H1 (cell line): ENCODE results near the gene PSMD7. TPM values are rescaled to one million over a fixed set of nuclear protein-coding genes. Genes with fewer than 3 reads are reported as not detected.
"Not testable (repeated sequence)": the region's sequence is repeated elsewhere in the genome, so short reads cannot be mapped to it uniquely, and the experiment has no call there.

Experiments used
- CTCF ChIA-PET: fragments of 300-600 bp; sonication (Branson Sonifier 250); formaldehyde crosslinking; loops from one replicate; lab custom pipeline; 2021; ENCODE audit not compliant: partially characterized antibody; lab: Charles Lee
- POLR2A ChIA-PET: fragments of 300-600 bp; sonication (Branson Sonifier 250); formaldehyde crosslinking; loops from one replicate; lab custom pipeline; 2021; ENCODE audit warnings: inconsistent platforms; ENCODE audit not compliant: partially characterized antibody; lab: Charles Lee
- DNase-seq, 2 experiments: peaks; one replicate each; pipeline versions ENCODE4 v3.0.0 to v3.0.0-alpha.2; 2010 to 2022; ENCODE audit warnings: low spot score in 2 of 2, low read depth in 1 of 2, mixed read lengths in 1 of 2
- FAIRE-seq: peaks from 2 replicates; lab custom pipeline; 2011; peaks lifted over from hg19 to GRCh38; lab: Jason Lieb, UNC
- H2AFZ ChIP-seq: 2 replicates; pipeline ENCODE4 v1.8.1; 2012; ENCODE audit warnings: low read length, inconsistent platforms
- H2AK5ac ChIP-seq: 2 replicates; pipeline ENCODE4 v1.6.1; 2013; ENCODE audit warnings: low read depth, low read length
- H2BK120ac ChIP-seq: replicated peaks from 2 replicates; pipeline ENCODE3; 2013; ENCODE audit warnings: low read depth, low read length, inconsistent platforms
- H2BK12ac ChIP-seq: 2 replicates; pipeline ENCODE4 v1.6.1; 2013; ENCODE audit warnings: low read depth, low read length
- H2BK15ac ChIP-seq: 2 replicates; pipeline ENCODE4 v1.6.1; 2013; ENCODE audit warnings: low read length
- H2BK20ac ChIP-seq: 2 replicates; pipeline ENCODE4 v1.6.1; 2013; ENCODE audit warnings: low read length
- H2BK5ac ChIP-seq: 2 replicates; pipeline ENCODE4 v1.6.1; 2013; ENCODE audit warnings: low read depth, low read length
- H3K14ac ChIP-seq: 2 replicates; pipeline ENCODE4 v1.6.1; 2013; ENCODE audit warnings: inconsistent platforms; ENCODE audit not compliant: insufficient read length
- H3K18ac ChIP-seq: 2 replicates; pipeline ENCODE4 v1.6.1; 2013; ENCODE audit warnings: low read length; ENCODE audit errors: extremely low read depth
- H3K23ac ChIP-seq: 2 replicates; pipeline ENCODE4 v1.6.1; 2013; ENCODE audit warnings: inconsistent platforms; ENCODE audit not compliant: insufficient read length
- H3K23me2 ChIP-seq: 2 replicates; pipeline ENCODE4 v1.6.1; 2013; ENCODE audit warnings: low read depth, low read length
- H3K27ac ChIP-seq: 2 replicates; pipeline ENCODE4 v1.6.1; 2011; ENCODE audit warnings: low read depth, low read length, inconsistent platforms
- H3K27me3 ChIP-seq, 4 experiments: replicated peaks in 1 of 4; 1 replicate in 1 of 4; 2 replicates in 3 of 4; pipeline versions ENCODE4 v1.6.1 to v1.8.1; 2011 to 2013; ENCODE audit warnings: low read length in 3 of 4, mild to moderate bottlenecking in 3 of 4, inconsistent platforms in 2 of 4, mixed read lengths in 2 of 4, moderate library complexity in 1 of 4; ENCODE audit not compliant: control insufficient read depth in 3 of 4, insufficient read depth in 3 of 4; ENCODE audit errors: extremely low read depth in 1 of 4
- H3K36me3 ChIP-seq, 4 experiments: 2 replicates each; pipeline versions ENCODE4 v1.6.1 to v1.8.1; 2011 to 2013; ENCODE audit warnings: mild to moderate bottlenecking in 4 of 4, low read length in 3 of 4, moderate library complexity in 2 of 4, control low read depth in 1 of 4, inconsistent platforms in 1 of 4; ENCODE audit not compliant: insufficient read depth in 4 of 4, control insufficient read depth in 2 of 4
- H3K4ac ChIP-seq: replicated peaks from 2 replicates; pipeline ENCODE3; 2013; ENCODE audit warnings: low read length, low read depth, mixed read lengths, inconsistent platforms; ENCODE audit not compliant: insufficient read length
- H3K4me1 ChIP-seq, 4 experiments: replicated peaks in 1 of 4; 1 replicate in 1 of 4; 2 replicates in 3 of 4; pipeline versions ENCODE4 v1.6.1 to v1.8.1; 2011 to 2013; ENCODE audit warnings: low read length in 3 of 4, inconsistent platforms in 2 of 4, mixed read lengths in 1 of 4; ENCODE audit not compliant: insufficient read depth in 4 of 4, control insufficient read depth in 3 of 4
- H3K4me2 ChIP-seq, 2 experiments: 2 replicates each; pipeline versions ENCODE4 v1.6.1 to v1.8.1; 2011 to 2013; ENCODE audit warnings: low read depth in 2 of 2, low read length in 2 of 2, control low read depth in 1 of 2, inconsistent platforms in 1 of 2, mild to moderate bottlenecking in 1 of 2; ENCODE audit not compliant: insufficient read depth in 1 of 2
- H3K4me3 ChIP-seq, 4 experiments: fragments of 200-600, 300-600 bp in 1 of 4; sonication (generic), shearing (Covaris generic), sonication (Bioruptor Twin) in 1 of 4; 2 replicates each; pipeline versions ENCODE4 v1.5.1 to v1.8.1; 2011 to 2016; ENCODE audit warnings: low read length in 4 of 4, low read depth in 3 of 4, control low read depth in 2 of 4, inconsistent platforms in 2 of 4, mild to moderate bottlenecking in 2 of 4, mixed read lengths in 1 of 4, moderate library complexity in 1 of 4; ENCODE audit not compliant: insufficient read depth in 2 of 4; ENCODE audit errors: extremely low read depth in 1 of 4
- H3K56ac ChIP-seq: replicated peaks from 2 replicates; pipeline ENCODE3; 2013; ENCODE audit warnings: low read depth, mild to moderate bottlenecking, mixed read lengths, low read length, inconsistent platforms; ENCODE audit not compliant: insufficient read length
- H3K79me1 ChIP-seq: 2 replicates; pipeline ENCODE4 v1.6.1; 2013; ENCODE audit warnings: low read depth, low read length, control low read depth
- H3K79me2 ChIP-seq, 2 experiments: 2 replicates each; pipeline versions ENCODE4 v1.6.1 to v1.8.1; 2012 to 2013; ENCODE audit warnings: low read length in 2 of 2, mild to moderate bottlenecking in 2 of 2, inconsistent platforms in 1 of 2; ENCODE audit not compliant: insufficient read depth in 2 of 2, control insufficient read depth in 1 of 2
- H3K9ac ChIP-seq, 4 experiments: replicated peaks in 1 of 4; 1 replicate in 1 of 4; 2 replicates in 3 of 4; pipeline versions ENCODE4 v1.6.1 to v1.8.1; 2011 to 2013; ENCODE audit warnings: low read depth in 3 of 4, low read length in 3 of 4, control low read depth in 2 of 4, mild to moderate bottlenecking in 2 of 4, moderate library complexity in 2 of 4, inconsistent platforms in 1 of 4; ENCODE audit errors: extremely low read depth in 1 of 4
- H3K9me3 ChIP-seq, 2 experiments: 2 replicates each; pipeline versions ENCODE4 v1.6.1 to v1.8.1; 2012 to 2013; ENCODE audit warnings: mild to moderate bottlenecking in 2 of 2, moderate library complexity in 2 of 2, control low read depth in 1 of 2, inconsistent platforms in 1 of 2, low read depth in 1 of 2, low read length in 1 of 2, mixed read lengths in 1 of 2; ENCODE audit not compliant: insufficient read depth in 2 of 2
- H4K20me1 ChIP-seq, 2 experiments: replicated peaks in 1 of 2; 2 replicates each; pipeline versions ENCODE3 to v1.8.1; 2011 to 2013; ENCODE audit warnings: inconsistent platforms in 2 of 2, low read length in 2 of 2, mild to moderate bottlenecking in 1 of 2; ENCODE audit not compliant: insufficient read depth in 2 of 2, control insufficient read depth in 1 of 2
- H4K5ac ChIP-seq: 2 replicates; pipeline ENCODE4 v1.6.1; 2013; ENCODE audit warnings: low read length, low read depth, mixed read lengths, inconsistent platforms; ENCODE audit not compliant: insufficient read length
- H4K8ac ChIP-seq: 2 replicates; pipeline ENCODE4 v1.8.0; 2013; ENCODE audit warnings: mild to moderate bottlenecking, moderate library complexity, low read length, inconsistent platforms; ENCODE audit not compliant: insufficient read depth; ENCODE audit errors: extremely low read depth
- H4K91ac ChIP-seq: replicated peaks from 2 replicates; pipeline ENCODE3; 2013; ENCODE audit warnings: low read length, mixed read lengths, inconsistent platforms; ENCODE audit not compliant: insufficient read length
- WGBS, 2 experiments: shearing (Covaris generic) in 1 of 2; methylation state at CpG; one replicate each; pipeline versions ENCODE4 v1.1.6 to v1.1.7; 2013 to 2015; ENCODE audit warnings: low lambda C conversion rate in 2 of 2, mixed read lengths in 2 of 2, inconsistent platforms in 1 of 2, low coverage in 1 of 2, missing lambda C conversion rate in 1 of 2; ENCODE audit not compliant: insufficient replicate concordance in 2 of 2, insufficient coverage in 1 of 2, insufficient read length in 1 of 2; ENCODE audit errors: extremely low coverage in 1 of 2, missing lambda C conversion rate in 1 of 2; 5-methylcytosine and 5-hydroxymethylcytosine counted together
- polyA plus RNA-seq, 7 experiments: library from polyadenylated mRNA; depleted of rRNA in 3 of 7; stranded (reverse) in 5 of 7; unstranded in 2 of 7; fragments of >200 nt in 5 of 7; fragments of 200-250 nt in 2 of 7; gene quantifications; 1 replicate in 5 of 7; 2 replicates in 1 of 7; 4 replicates in 1 of 7; pipeline versions ENCODE4 v1.2.1 to v1.2.3, GENCODE V29; 2011 to 2013; ENCODE audit warnings: missing spikeins in 2 of 7, mixed read lengths in 2 of 7
- total RNA-seq: library from RNA; stranded (reverse); fragmentation: NEBNext Ultra II Directional; extraction: Animal tissue kit (Norgen Biotek cat#: 25700); gene quantifications from 2 replicates; pipeline ENCODE4 v1.2.1, GENCODE V29; 2021

The PSMD7 gene
- total and polyA plus RNA-seq, 2 of the 8 experiments (the other 6 are each of a cell fraction or from before 2014, with no cell fraction given), result 91.1 to 148 TPM

- H4K8ac ChIP-seq, H3K56ac ChIP-seq, H4K5ac ChIP-seq, FAIRE-seq, H2BK15ac ChIP-seq, H2AFZ ChIP-seq, H3K4me2 ChIP-seq, H3K79me2 ChIP-seq, H3K18ac ChIP-seq, H2AK5ac ChIP-seq, H3K4me1 ChIP-seq, H2BK120ac ChIP-seq, H3K27ac ChIP-seq, H3K23ac ChIP-seq, H2BK5ac ChIP-seq, H3K4me3 ChIP-seq, H3K14ac ChIP-seq, DNase-seq, CTCF ChIA-PET, H3K4ac ChIP-seq, H2BK12ac ChIP-seq, H3K27me3 ChIP-seq, POLR2A ChIA-PET, H3K23me2 ChIP-seq, H4K20me1 ChIP-seq, H3K9me3 ChIP-seq, H4K91ac ChIP-seq, H2BK20ac ChIP-seq, H3K9ac ChIP-seq, H3K79me1 ChIP-seq: not testable (repeated sequence)
- H3K36me3 ChIP-seq, result peaks cover 5 to 32% (median 18%) of the 10 kb centered on the region in 4 experiments; a peak in 6 of 8 replicates
- WGBS, 2 experiments, result 90% methylated on average over 9 of the region's 9 CpGs; no CpG with 5 or more reads in 1 of the 2 experiments
Measured at GRCh38 chr16:74328346-74328745, 31.7 kb downstream of the PSMD7 start.

- H3K23ac ChIP-seq, FAIRE-seq, H2BK12ac ChIP-seq, CTCF ChIA-PET, H3K79me2 ChIP-seq, H4K20me1 ChIP-seq, H3K56ac ChIP-seq, H4K8ac ChIP-seq, H3K4me3 ChIP-seq, H3K9ac ChIP-seq, H3K4me2 ChIP-seq, H3K27me3 ChIP-seq, H4K5ac ChIP-seq, H3K14ac ChIP-seq, H3K27ac ChIP-seq, H2BK20ac ChIP-seq, H3K4me1 ChIP-seq, H3K79me1 ChIP-seq, POLR2A ChIA-PET, H2AFZ ChIP-seq, H2BK120ac ChIP-seq, H4K91ac ChIP-seq, H3K4ac ChIP-seq, H3K9me3 ChIP-seq, H2BK5ac ChIP-seq, H2AK5ac ChIP-seq, DNase-seq, H2BK15ac ChIP-seq, H3K18ac ChIP-seq, H3K23me2 ChIP-seq: not testable (repeated sequence)
- 90% methylated on average over 2 of the region's 8 CpGs; no CpG with 5 or more reads in 1 of the 2 experiments for WGBS, 2 experiments
- H3K36me3 ChIP-seq, result peaks cover 0 to 40% (median 11%) of the 10 kb centered on the region in 4 experiments; a peak in 6 of 8 replicates
Measured at GRCh38 chr16:74332469-74332868, 35.9 kb downstream of the PSMD7 start.
